Measurements from ENCODE around the gene SFRP2. TPM values are rescaled to one million over a fixed set of nuclear protein-coding genes. Genes with fewer than 3 reads are reported as not detected.

The SFRP2 gene
- total RNA-seq, 1 experiment from 2014 or later = not detected

DNA sequence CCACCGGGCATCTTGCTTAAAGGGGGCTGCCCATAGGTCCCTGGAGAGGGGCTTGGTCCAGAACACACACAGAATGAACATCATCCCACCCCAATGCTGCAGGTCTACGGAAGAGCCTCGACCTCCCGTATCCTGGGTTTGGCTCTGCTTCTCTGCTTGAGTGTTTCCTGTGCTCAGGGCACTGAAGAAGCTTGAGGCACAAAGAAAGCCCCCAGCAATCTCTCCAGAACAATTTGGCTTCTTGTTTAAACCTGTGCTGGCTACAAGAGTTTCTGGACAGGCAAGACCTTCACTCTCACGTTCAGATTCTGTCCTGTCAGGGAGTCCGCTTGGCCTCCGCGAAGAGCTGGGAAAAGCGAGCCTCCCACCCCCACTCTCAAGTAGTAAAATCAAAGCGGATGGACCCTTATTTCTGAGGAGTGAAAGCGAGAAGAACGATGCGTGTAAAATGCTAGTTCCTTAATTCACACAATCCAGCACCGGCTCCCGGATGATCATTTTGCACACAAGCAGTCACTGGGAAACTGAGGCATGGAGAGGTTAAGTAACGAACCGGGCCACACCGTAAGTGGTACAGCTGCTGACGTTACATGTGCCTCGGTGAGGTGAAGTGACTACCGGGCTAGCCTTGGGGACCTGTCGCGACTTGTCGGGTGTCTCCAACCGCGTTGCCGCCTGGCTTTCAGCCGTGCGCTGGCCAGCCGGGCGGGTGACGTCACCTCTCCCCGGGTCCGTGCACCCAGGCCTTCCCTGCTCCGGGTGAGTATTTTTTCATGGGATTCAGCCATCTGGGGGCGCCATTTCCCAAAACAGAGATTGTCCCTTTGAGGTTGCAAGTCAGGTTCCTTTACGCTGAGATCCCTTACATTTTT lies 3.1 kb upstream of the SFRP2 start:
- no peaks in the 10 kb centered on the region for H3K9me3 Mint-ChIP-seq (ENCODE audit: low read depth, unreplicated experiment)
- no TSS peak for BruUV-seq (replicated peaks)
- intact Hi-C loops (cut with micrococcal nuclease; ENCODE audit: unreplicated experiment) = no loop called here
- H3K4me3 Mint-ChIP-seq (ENCODE audit: low read depth, unreplicated experiment) = peak overlapping the region; percentile 68
- no peak for DNase-seq
- H3K27ac Mint-ChIP-seq (ENCODE audit: unreplicated experiment) = no peak overlapping the region
- H3K36me3 Mint-ChIP-seq (ENCODE audit: insufficient read depth, unreplicated experiment) = no peaks in the 10 kb centered on the region
- peaks cover 6% of the 10 kb centered on the region for H3K4me1 Mint-ChIP-seq (ENCODE audit: low read depth, unreplicated experiment)
- CTCF ChIA-PET = no interaction called here
- no peak for TF ChIP-seq CTCF (IDR thresholded peaks at IDR 0.05; ENCODE audit: unreplicated experiment)
- H3K27me3 Mint-ChIP-seq (ENCODE audit: unreplicated experiment) = peaks cover 35% of the 10 kb centered on the region

GRCh38 chr4:153790962-153791551 lies 2.2 kb upstream of the SFRP2 start:
- peaks cover 6% of the 10 kb centered on the region for H3K4me1 Mint-ChIP-seq (ENCODE audit: low read depth, unreplicated experiment)
- intact Hi-C loops (cut with micrococcal nuclease; ENCODE audit: unreplicated experiment) = no loop called here
- peak; percentile 22 for TF ChIP-seq CTCF (IDR thresholded peaks at IDR 0.05; ENCODE audit: unreplicated experiment)
- peak overlapping the region; percentile 68 for H3K4me3 Mint-ChIP-seq (ENCODE audit: low read depth, unreplicated experiment)
- no TSS peak for BruUV-seq (replicated peaks)
- peak; percentile 37 for DNase-seq
- peaks cover 35% of the 10 kb centered on the region for H3K27me3 Mint-ChIP-seq (ENCODE audit: unreplicated experiment)
- H3K27ac Mint-ChIP-seq (ENCODE audit: unreplicated experiment) = no peak overlapping the region
- no peaks in the 10 kb centered on the region for H3K9me3 Mint-ChIP-seq (ENCODE audit: low read depth, unreplicated experiment)
- CTCF ChIA-PET = interaction anchor here (0.6 kb wide), 1 partner anchor 311 kb away, joined by 3 read pairs; no protein-coding TSS in a partner anchor
- H3K36me3 Mint-ChIP-seq (ENCODE audit: insufficient read depth, unreplicated experiment) = no peaks in the 10 kb centered on the region

GRCh38 chr4:153790500-153790865 lies 1.6 kb upstream of the SFRP2 start:
- Mint-ChIP-seq H3K27me3 (ENCODE audit: unreplicated experiment) (peaks cover 35% of the 10 kb centered on the region), H3K27ac (ENCODE audit: unreplicated experiment) (no peak overlapping the region), H3K36me3 (ENCODE audit: insufficient read depth, unreplicated experiment) (no peaks in the 10 kb centered on the region), H3K4me1 (ENCODE audit: low read depth, unreplicated experiment) (peaks cover 6% of the 10 kb centered on the region), H3K4me3 (ENCODE audit: low read depth, unreplicated experiment) (no peak overlapping the region), H3K9me3 (ENCODE audit: low read depth, unreplicated experiment) (no peaks in the 10 kb centered on the region)
- no TSS peak for BruUV-seq (replicated peaks)
- no peak for DNase-seq
- intact Hi-C loops (cut with micrococcal nuclease; ENCODE audit: unreplicated experiment) = no loop called here
- no peak for TF ChIP-seq CTCF (IDR thresholded peaks at IDR 0.05; ENCODE audit: unreplicated experiment)
- CTCF ChIA-PET = no interaction called here

DNA sequence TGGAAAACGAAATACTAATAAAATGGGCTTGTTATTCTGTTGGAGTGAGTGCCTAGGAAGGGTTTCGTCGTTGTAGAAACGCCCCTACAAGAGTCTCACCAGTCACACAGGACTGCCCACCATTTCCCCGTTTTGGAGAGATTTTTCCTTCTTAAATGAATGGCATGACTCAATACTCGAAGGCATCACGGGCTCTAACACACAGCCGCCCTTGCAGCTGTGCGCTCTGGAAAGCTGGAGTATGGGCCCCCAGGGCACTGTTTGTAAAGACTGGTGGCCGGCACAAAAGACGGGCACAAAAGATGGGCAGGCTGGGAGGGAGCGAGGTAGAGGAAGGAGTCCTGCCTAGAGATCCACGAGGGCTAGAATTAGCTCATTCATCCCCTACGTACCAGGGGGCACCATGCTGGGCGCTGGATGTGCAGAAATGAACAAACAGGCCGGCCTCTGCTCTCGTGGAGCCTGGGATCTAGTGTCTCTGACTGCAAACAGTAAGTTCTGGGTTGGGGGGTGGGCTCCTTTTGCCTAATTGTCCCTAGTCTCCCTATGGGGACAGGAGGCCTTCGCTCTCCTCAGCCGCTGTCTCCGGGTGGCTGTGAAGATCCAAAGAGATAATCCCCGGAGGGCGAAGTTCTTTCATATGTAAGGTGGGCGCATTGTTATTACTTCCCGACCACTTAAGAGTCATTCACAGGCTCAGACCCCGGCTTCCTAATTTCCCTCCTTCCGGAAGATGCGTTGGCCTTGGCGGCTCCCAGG lies 1.0 kb upstream of the SFRP2 start:
- Mint-ChIP-seq H3K36me3 (ENCODE audit: insufficient read depth, unreplicated experiment) (no peaks in the 10 kb centered on the region), H3K9me3 (ENCODE audit: low read depth, unreplicated experiment) (no peaks in the 10 kb centered on the region), H3K4me3 (ENCODE audit: low read depth, unreplicated experiment) (no peak overlapping the region), H3K27ac (ENCODE audit: unreplicated experiment) (no peak overlapping the region), H3K4me1 (ENCODE audit: low read depth, unreplicated experiment) (peaks cover 6% of the 10 kb centered on the region), H3K27me3 (ENCODE audit: unreplicated experiment) (peaks cover 35% of the 10 kb centered on the region)
- no peak for DNase-seq
- CTCF ChIA-PET = no interaction called here
- BruUV-seq (replicated peaks) = no TSS peak
- intact Hi-C loops (cut with micrococcal nuclease; ENCODE audit: unreplicated experiment) = loop anchor here (5.0 to 10.0 kb wide), 2 partner anchors 255 to 342 kb away; no protein-coding TSS in a partner anchor
- no peak for TF ChIP-seq CTCF (IDR thresholded peaks at IDR 0.05; ENCODE audit: unreplicated experiment)
